GM23338 (cell line): Measurements from ENCODE around the gene TBC1D28. TPM values are rescaled to one million over a fixed set of nuclear protein-coding genes. Genes with fewer than 3 reads are reported as not detected.
A peak's percentile ranks its signal among the peaks of the same experiment; 100 is the strongest.
"Not testable (repeated sequence)": the region's sequence is repeated elsewhere in the genome, so short reads cannot be mapped to it uniquely, and the experiment has no call there.

Experiments
- ATAC-seq: fragments of 200-7000 bp; cut with Tn5 transposase; 3 replicates; pipeline ENCODE4 v1.9.1; 2020
- DNase-seq: peaks from one replicate; pipeline ENCODE4 v3.0.0-alpha.2; 2015; ENCODE audit warnings: low spot score
- H2AFZ ChIP-seq: fragments of 200-600 bp; sonication (generic); 2 replicates; pipeline ENCODE4 v1.8.0; 2016; ENCODE audit warnings: antibody characterized with exemption, mild to moderate bottlenecking, moderate library complexity
- H3F3A ChIP-seq: fragments of 200-600 bp; sonication (generic); replicated peaks from 2 replicates; pipeline ENCODE4 v1.8.0; 2017; ENCODE audit warnings: antibody characterized with exemption, mixed run types, low read depth
- H3K27ac ChIP-seq: fragments of 200-600 bp; sonication (generic); 2 replicates; pipeline ENCODE4 v1.6.1; 2016; ENCODE audit warnings: low read depth
- H3K27me3 ChIP-seq: fragments of 200-600 bp; sonication (generic); 2 replicates; pipeline ENCODE4 v1.8.0; 2016; ENCODE audit warnings: mild to moderate bottlenecking, mixed run types, moderate library complexity; ENCODE audit not compliant: insufficient read depth
- H3K36me3 ChIP-seq: fragments of 200-600 bp; sonication (generic); 2 replicates; pipeline ENCODE4 v1.8.0; 2016; ENCODE audit warnings: mild to moderate bottlenecking; ENCODE audit not compliant: insufficient read depth
- H3K4me1 ChIP-seq: fragments of 200-600 bp; sonication (generic); 2 replicates; pipeline ENCODE4 v1.8.0; 2016; ENCODE audit warnings: mild to moderate bottlenecking, moderate library complexity; ENCODE audit not compliant: insufficient read depth
- H3K4me2 ChIP-seq: fragments of 200-600 bp; sonication (generic); 2 replicates; pipeline ENCODE4 v1.7.1; 2017; ENCODE audit warnings: mixed run types
- H3K4me3 ChIP-seq: fragments of 200-600 bp; sonication (generic); 2 replicates; pipeline ENCODE4 v1.6.1; 2016; ENCODE audit warnings: mixed run types
- H3K79me2 ChIP-seq: fragments of 200-600 bp; sonication (generic); replicated peaks from 2 replicates; pipeline ENCODE4 v1.8.0; 2017; ENCODE audit warnings: mild to moderate bottlenecking; ENCODE audit not compliant: insufficient read depth
- H3K9me2 ChIP-seq: fragments of 200-600 bp; sonication (generic); 2 replicates; pipeline ENCODE4 v1.8.0; 2017; ENCODE audit not compliant: insufficient read depth
- H4K20me1 ChIP-seq: fragments of 200-600 bp; sonication (generic); replicated peaks from 2 replicates; pipeline ENCODE4 v1.8.0; 2017; ENCODE audit warnings: mild to moderate bottlenecking; ENCODE audit not compliant: insufficient read depth
- H3K27ac Mint-ChIP-seq: 2 replicates; pipeline ENCODE4 v1.8.0; 2020; ENCODE audit warnings: inconsistent platforms, mild to moderate bottlenecking, moderate library complexity, mixed read lengths
- H3K27me3 Mint-ChIP-seq: 3 replicates; pipeline ENCODE4 v1.8.0; 2022; ENCODE audit warnings: low read depth, mild to moderate bottlenecking, moderate library complexity, mixed read lengths, inconsistent platforms; ENCODE audit not compliant: insufficient read depth, poor library complexity
- H3K36me3 Mint-ChIP-seq: 3 replicates; pipeline ENCODE4 v1.8.0; 2021; ENCODE audit warnings: low read depth, mild to moderate bottlenecking, inconsistent platforms, moderate library complexity, mixed read lengths
- H3K4me1 Mint-ChIP-seq: 3 replicates; pipeline ENCODE4 v1.8.0; 2020; ENCODE audit warnings: mild to moderate bottlenecking, inconsistent platforms, mixed read lengths
- H3K4me3 Mint-ChIP-seq: 3 replicates; pipeline ENCODE4 v1.8.0; 2021; ENCODE audit warnings: moderate library complexity, mild to moderate bottlenecking, inconsistent platforms, mixed read lengths
- H3K9me3 Mint-ChIP-seq: 3 replicates; pipeline ENCODE4 v1.8.0; 2020; ENCODE audit warnings: moderate library complexity, mild to moderate bottlenecking, inconsistent platforms, mixed read lengths
- polyA plus RNA-seq: library from polyadenylated mRNA; unstranded; fragments of >200 nt; fragmentation: Nextera tagmentation; extraction: Ambion mirVana; gene quantifications from 2 replicates; pipeline ENCODE4 v1.2.1, GENCODE V29; 2016
- total RNA-seq: library from RNA; depleted of rRNA; stranded (reverse); fragments of >200 nt; shearing (Covaris generic); gene quantifications from 2 replicates; pipeline ENCODE4 v1.2.3, GENCODE V29; 2014

The TBC1D28 gene
- total and polyA plus RNA-seq, 2 experiments from 2014 or later: not detected

DNA sequence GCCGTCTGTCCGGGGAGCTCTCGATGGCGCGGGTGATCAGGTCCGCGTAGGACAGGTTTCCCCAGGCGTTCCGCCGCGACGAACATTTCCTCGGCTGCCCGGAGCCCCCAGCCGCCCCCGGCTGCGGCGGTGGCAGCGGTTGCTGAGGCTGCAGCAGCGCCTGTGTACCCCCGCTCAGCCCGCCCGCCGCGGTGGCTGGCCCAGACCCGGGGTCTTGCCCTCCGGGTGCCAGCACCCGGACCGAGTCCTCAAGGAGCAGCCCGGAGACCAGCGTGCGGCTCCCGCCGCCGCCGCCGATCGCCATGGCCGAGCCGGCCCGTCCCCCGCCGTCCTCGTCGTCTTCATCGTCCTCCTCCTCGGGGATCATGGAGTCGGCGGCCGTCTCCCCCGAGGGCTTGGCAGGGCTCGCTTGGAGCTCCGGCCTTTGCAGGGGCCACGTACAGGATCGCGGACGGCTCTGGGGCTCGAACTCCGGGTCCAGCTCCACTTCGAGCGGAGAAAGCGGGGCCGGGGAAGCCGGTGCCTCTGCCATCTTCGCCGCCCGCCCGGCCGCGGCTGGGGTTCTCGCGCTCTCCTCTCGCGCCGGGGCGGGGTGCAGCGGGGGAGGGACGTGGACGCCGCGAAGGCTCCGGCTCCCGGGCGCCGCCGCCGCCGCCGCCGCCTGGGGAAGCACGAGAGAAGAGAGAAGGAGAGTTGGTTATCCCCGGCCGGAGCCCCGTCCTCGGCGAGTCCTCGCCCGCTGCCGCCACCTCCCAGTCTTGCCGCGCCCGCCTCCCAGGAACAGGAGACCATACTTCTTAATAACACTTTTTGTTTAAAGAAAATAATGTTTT lies 28.4 kb upstream of the TBC1D28 start:
- not testable (repeated sequence) for H3K4me1 Mint-ChIP-seq, H3K27me3 ChIP-seq, H3K4me2 ChIP-seq, DNase-seq, H3K4me3 Mint-ChIP-seq, H2AFZ ChIP-seq, H4K20me1 ChIP-seq, H3K27me3 Mint-ChIP-seq, H3K27ac Mint-ChIP-seq, ATAC-seq, H3K4me1 ChIP-seq, H3K9me2 ChIP-seq, H3K79me2 ChIP-seq, H3K27ac ChIP-seq, H3F3A ChIP-seq, H3K4me3 ChIP-seq
- Mint-ChIP-seq H3K9me3 (peaks cover 50% of the 10 kb centered on the region), H3K36me3 (peaks cover 79% of the 10 kb centered on the region)
- peaks cover 12% of the 10 kb centered on the region for H3K36me3 ChIP-seq

DNA sequence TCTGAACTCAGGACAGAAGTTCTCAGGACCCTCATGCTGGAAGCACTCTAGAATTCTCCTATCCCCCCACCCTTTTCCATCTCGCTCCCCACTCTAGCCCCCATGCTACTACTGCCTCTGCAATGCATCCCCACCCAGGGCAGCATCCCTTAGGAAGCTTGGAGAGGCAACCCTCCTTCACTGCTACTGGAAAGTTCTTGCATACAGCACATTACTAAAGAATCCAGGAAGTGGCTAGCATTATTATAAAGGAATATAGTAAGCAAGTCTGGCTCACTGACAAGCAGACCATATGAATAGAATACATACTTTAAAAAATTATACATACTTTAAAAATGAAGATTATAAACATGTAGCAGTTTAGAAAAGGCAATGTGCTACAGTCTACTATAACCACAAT lies 24.4 kb upstream of the TBC1D28 start:
- peaks cover 65% of the 10 kb centered on the region for H3K9me3 Mint-ChIP-seq
- H3K27me3 Mint-ChIP-seq, H3K27ac Mint-ChIP-seq, H2AFZ ChIP-seq, H3K9me2 ChIP-seq, H3K79me2 ChIP-seq, H3K4me3 Mint-ChIP-seq, H3K4me1 ChIP-seq, H3K4me2 ChIP-seq, H3K27me3 ChIP-seq, ATAC-seq, H3K4me1 Mint-ChIP-seq, DNase-seq, H3F3A ChIP-seq, H3K4me3 ChIP-seq, H4K20me1 ChIP-seq, H3K27ac ChIP-seq: not testable (repeated sequence)
- peaks cover 65% of the 10 kb centered on the region for H3K36me3 Mint-ChIP-seq
- H3K36me3 ChIP-seq: peaks cover 12% of the 10 kb centered on the region

DNA sequence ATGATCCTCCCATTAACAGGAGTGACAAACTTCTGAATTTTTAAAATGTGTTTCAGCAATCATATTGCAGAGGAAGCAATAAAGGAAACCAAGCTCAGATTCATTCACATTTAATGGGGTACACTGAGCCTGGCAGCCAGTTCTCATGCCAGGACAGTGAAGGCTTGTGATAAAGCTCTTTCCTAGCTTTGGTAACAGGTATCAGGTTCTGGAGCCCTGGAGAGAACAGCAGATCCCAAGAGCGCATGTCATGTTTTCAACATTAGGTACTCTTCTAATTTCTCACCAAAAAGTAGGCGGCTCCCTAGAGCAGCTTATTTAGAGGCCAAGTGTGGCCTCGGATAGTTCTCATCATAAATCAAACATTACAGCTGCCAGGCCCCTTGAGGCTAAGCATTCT lies 23.3 kb upstream of the TBC1D28 start:
- H3K27me3 Mint-ChIP-seq, H3K9me2 ChIP-seq, H4K20me1 ChIP-seq, H3K4me3 ChIP-seq, ATAC-seq, H3K27ac ChIP-seq, DNase-seq, H3K4me1 Mint-ChIP-seq, H3K79me2 ChIP-seq, H3K4me2 ChIP-seq, H3K27ac Mint-ChIP-seq, H3K4me3 Mint-ChIP-seq, H3K27me3 ChIP-seq, H2AFZ ChIP-seq, H3F3A ChIP-seq, H3K4me1 ChIP-seq: not testable (repeated sequence)
- Mint-ChIP-seq H3K9me3 (peaks cover 72% of the 10 kb centered on the region), H3K36me3 (peaks cover 66% of the 10 kb centered on the region)
- H3K36me3 ChIP-seq: peaks cover 12% of the 10 kb centered on the region

DNA sequence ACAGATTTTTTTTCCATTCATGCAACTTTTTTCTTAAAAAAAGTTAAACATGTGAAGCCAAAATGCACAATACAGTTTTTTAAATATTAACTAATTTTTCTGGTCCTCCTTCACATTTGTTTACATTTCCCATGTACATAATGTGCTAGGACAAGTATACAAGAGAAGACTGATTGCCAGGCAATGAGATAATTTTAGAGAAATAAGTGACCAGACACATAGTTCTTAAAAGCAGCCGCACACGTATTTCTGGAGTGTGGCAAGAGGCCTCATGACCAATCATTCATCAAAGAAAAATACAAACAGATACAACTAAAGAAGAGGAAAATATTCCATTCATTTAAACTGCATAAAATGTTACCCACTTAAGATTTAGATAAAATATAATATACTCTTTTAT lies 22.1 kb upstream of the TBC1D28 start:
- not testable (repeated sequence) for H3F3A ChIP-seq, H3K27ac Mint-ChIP-seq, DNase-seq, H3K27me3 Mint-ChIP-seq, H3K4me1 Mint-ChIP-seq, H3K4me2 ChIP-seq, ATAC-seq, H3K79me2 ChIP-seq, H3K27ac ChIP-seq, H3K9me2 ChIP-seq, H3K4me3 ChIP-seq, H3K4me1 ChIP-seq, H3K27me3 ChIP-seq, H4K20me1 ChIP-seq, H3K4me3 Mint-ChIP-seq, H2AFZ ChIP-seq
- Mint-ChIP-seq H3K9me3 (peaks cover 75% of the 10 kb centered on the region), H3K36me3 (peaks cover 67% of the 10 kb centered on the region)
- H3K36me3 ChIP-seq: peaks cover 12% of the 10 kb centered on the region

DNA sequence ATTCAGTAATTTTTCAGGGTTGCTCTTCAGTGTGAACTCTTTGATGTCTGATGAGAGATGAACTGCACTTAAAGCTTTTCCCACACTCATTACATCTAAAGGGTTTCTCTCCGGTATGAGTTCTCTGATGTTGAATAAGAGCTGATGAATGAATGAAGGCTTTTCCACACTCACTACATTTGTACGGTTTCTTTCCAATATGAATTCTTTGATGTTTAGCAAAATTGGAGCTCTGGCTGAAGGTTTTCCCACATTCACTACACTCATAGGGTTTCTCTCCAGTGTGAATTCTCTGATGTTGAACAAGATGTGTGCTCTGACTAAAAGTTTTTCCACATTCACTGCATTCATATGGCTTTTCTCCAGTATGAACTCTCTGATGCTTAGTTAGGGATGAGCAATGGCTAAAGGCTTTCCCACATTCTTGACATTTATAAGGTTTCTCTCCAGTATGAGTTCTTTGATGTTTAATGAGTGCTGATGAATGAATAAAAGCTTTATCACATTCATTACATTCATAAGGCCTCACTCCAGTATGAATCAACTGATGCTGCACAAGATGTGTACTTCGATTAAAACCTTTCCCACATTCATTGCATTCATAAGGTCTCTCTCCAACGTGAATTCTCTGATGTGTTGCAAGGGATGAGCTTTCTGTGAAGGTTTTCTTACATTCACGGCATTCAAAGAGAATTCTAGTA lies 17.9 kb upstream of the TBC1D28 start:
- not testable (repeated sequence) for H3K4me2 ChIP-seq, H3K27me3 ChIP-seq, H3K27ac ChIP-seq, H3K27me3 Mint-ChIP-seq, H3K4me1 Mint-ChIP-seq, ATAC-seq, H3K9me2 ChIP-seq, H4K20me1 ChIP-seq, H3K4me3 ChIP-seq, DNase-seq, H3K79me2 ChIP-seq, H3K4me3 Mint-ChIP-seq, H2AFZ ChIP-seq, H3F3A ChIP-seq, H3K36me3 ChIP-seq, H3K27ac Mint-ChIP-seq, H3K4me1 ChIP-seq
- peaks cover 70% of the 10 kb centered on the region for H3K9me3 Mint-ChIP-seq
- peaks cover 43% of the 10 kb centered on the region for H3K36me3 Mint-ChIP-seq

DNA sequence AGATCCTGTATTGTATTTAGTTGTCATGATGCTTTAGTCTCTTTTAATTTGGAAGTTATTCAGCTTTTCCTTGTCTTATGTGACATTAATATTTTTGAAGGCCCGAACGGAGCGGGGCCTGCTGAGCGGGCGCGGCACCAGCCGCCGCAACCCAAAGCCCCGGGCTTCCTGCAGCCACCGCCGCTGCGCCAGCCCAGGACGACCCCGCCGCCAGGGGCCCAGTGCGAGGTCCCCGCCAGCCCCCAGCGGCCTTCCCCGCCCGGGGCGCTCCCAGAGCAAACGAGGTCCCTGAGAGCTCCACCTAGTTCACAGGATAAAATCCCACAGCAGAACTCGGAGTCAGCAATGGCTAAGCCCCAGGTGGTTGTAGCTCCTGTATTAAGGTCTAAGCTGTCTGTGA lies 5.9 kb upstream of the TBC1D28 start:
- not testable (repeated sequence) for H3F3A ChIP-seq, H3K27me3 Mint-ChIP-seq, H3K4me1 ChIP-seq, H3K4me1 Mint-ChIP-seq, H3K27me3 ChIP-seq, H3K9me2 ChIP-seq, H3K4me2 ChIP-seq, H4K20me1 ChIP-seq, H3K27ac ChIP-seq, H3K4me3 ChIP-seq, H3K36me3 Mint-ChIP-seq, H3K4me3 Mint-ChIP-seq, H3K9me3 Mint-ChIP-seq, H3K79me2 ChIP-seq, DNase-seq, H3K27ac Mint-ChIP-seq, H3K36me3 ChIP-seq
- 0 out of 2 replicates have a peak overlapping the region, but pooled peaks have one; percentile 74 for H2AFZ ChIP-seq
- peak; percentile 69; the same call in 2 of the 3 replicates for ATAC-seq
